Body of pancreas (tissue), 4 donors: ENCODE measurements around the gene TMOD2. TPM values are rescaled to one million over a fixed set of nuclear protein-coding genes. Genes with fewer than 3 reads are reported as not detected.

Experiments
- ATAC-seq: fragments of 150-250 bp; one replicate; pipeline ENCODE4 v1.9.1; 2016
- DNase-seq, 4 donors: peaks; one replicate each; pipeline ENCODE4 v3.0.0-alpha.2; 2019
- H3K27ac ChIP-seq, 4 donors: fragments of 200-600 bp; sonication (generic); 1 replicate in 3 of 4; 2 replicates in 1 of 4; pipeline versions ENCODE4 v1.5.1 to v1.6.1; 2016 to 2019; ENCODE audit warnings: mild to moderate bottlenecking in 1 of 4, mixed read lengths in 1 of 4, moderate library complexity in 1 of 4
- H3K27me3 ChIP-seq, 2 donors: fragments of 200-600 bp; sonication (generic); one replicate each; pipeline ENCODE4 v1.6.0; 2016; ENCODE audit warnings: mild to moderate bottlenecking in 1 of 2
- H3K36me3 ChIP-seq, 2 donors: fragments of 200-600 bp; sonication (generic); replicated peaks in 1 of 2; 2 replicates each; pipeline ENCODE4 v1.5.1; 2016; ENCODE audit warnings: low read depth in 2 of 2; ENCODE audit not compliant: insufficient read depth in 1 of 2
- H3K4me1 ChIP-seq: fragments of 200-600 bp; sonication (generic); one replicate; pipeline ENCODE4 v1.6.0; 2016
- H3K4me3 ChIP-seq, 2 donors: fragments of 200-600 bp; sonication (generic); 1 replicate in 1 of 2; 2 replicates in 1 of 2; pipeline ENCODE4 v1.5.1; 2016 to 2019
- H3K9me3 ChIP-seq, 3 donors: fragments of 200-600 bp; sonication (generic); 1 replicate in 2 of 3; 2 replicates in 1 of 3; pipeline ENCODE4 v1.5.1; 2016
- CTCF ChIP-seq, 7 experiments: fragments of 450-650 bp in 4 of 7; fragments of 200-600 bp in 3 of 7; sonication (generic) in 3 of 7; IDR thresholded peaks; one replicate each; pipeline ENCODE4 v1.5.1; 2016 to 2019; ENCODE audit warnings: antibody characterized with exemption in 7 of 7
- POLR2A ChIP-seq, 3 donors: fragments of 450-650 bp; IDR thresholded peaks; one replicate each; pipeline ENCODE4 v1.6.1; 2016; ENCODE audit warnings: antibody characterized with exemption in 3 of 3, mild to moderate bottlenecking in 2 of 3
- WGBS, 2 donors: methylation state at CpG; one replicate each; pipeline ENCODE4 v1.1.5; 2017; 5-methylcytosine and 5-hydroxymethylcytosine counted together
- intact Hi-C: fragments of 100-400 bp; cut with DNase I; formaldehyde crosslinking; loops from one replicate; pipeline ENCODE4 v1.15.1; 2023
- total RNA-seq, 2 donors: library from RNA; depleted of rRNA; stranded (reverse); fragments of >200 nt; gene quantifications; one replicate each; pipeline ENCODE4 v1.1.0, GENCODE V29; 2016

TMOD2 gene
- total RNA-seq, 2 donors from 2014 or later: 6.5 to 7.3 TPM

DNA sequence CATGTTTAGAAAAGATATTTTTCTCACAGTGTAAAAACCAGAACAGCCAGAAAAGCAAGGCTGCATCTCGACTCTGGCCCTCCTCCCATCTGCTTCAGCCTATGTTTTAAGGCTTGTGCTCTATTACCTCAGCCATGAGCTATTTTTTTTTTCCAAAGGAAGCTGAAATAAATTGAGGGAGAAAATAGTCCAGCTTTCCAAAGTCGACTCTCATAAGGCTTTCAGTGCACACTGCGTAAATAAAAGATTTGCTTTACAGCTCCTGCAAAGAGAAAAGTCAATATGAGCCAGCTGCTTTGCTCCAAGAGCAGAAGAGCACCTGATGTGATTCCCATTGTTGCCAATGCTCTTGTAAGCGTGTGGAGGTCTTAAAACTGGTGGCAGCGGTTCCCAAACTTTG lies 43.4 kb upstream of the TMOD2 start:
- Histone ChIP-seq H3K4me3 (no peak overlapping the region), H3K9me3 (no peaks in the 10 kb centered on the region), H3K36me3 (no peaks in the 10 kb centered on the region), H3K4me1 (peaks cover 24% of the 10 kb centered on the region), H3K27ac (peak overlapping the region; percentile 79 to 89 (median 81)), H3K27me3 (no peaks in the 10 kb centered on the region)
- intact Hi-C loops: no loop called here
- ATAC-seq (peak; percentile 89), DNase-seq (peak; percentile 29 to 69 (median 54))
- TF ChIP-seq CTCF (IDR thresholded peaks at IDR 0.05) (no peak), POLR2A (IDR thresholded peaks at IDR 0.05) (peak in 2 of 3 donors; percentile 48 to 53)
- WGBS, 2 donors: 25 to 33% methylated on average over 5 of the region's 5 CpGs

- H3K9me3 ChIP-seq: no peaks in the 10 kb centered on the region
- intact Hi-C loops: no loop called here
- no peak overlapping the region for H3K4me3 ChIP-seq
- H3K27ac ChIP-seq: peak overlapping the region; percentile 5 to 89 (median 80)
- no peak for DNase-seq
- 70 to 71% methylated on average over 5 of the region's 5 CpGs for WGBS, 2 donors
- H3K4me1 ChIP-seq: peaks cover 24% of the 10 kb centered on the region
- H3K27me3 ChIP-seq: no peaks in the 10 kb centered on the region
- H3K36me3 ChIP-seq: no peaks in the 10 kb centered on the region
- TF ChIP-seq CTCF (IDR thresholded peaks at IDR 0.05): no peak
- ATAC-seq: no peak
These were observed 42.4 kb upstream of the TMOD2 start for GRCh38 chr15:51709031-51709430.

DNA sequence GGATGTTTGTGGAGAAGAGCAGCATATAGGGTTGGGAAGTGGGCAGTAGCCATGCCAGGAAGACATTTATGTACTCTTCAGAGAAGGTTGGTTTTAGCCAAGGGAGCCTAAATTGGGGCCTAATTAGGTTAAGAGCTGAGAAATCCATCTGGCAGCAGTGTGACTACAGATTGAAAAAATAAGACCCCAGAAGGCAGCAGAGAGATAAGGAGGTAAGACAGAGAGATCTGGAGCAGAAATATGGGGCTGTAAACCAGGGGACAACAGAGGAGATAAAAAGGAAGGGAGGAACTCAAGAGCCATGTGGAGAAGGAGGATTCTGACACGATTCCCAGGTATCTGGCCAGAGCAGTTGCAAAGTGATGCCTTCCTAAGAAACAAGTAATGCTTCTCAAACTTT lies 37.2 kb upstream of the TMOD2 start:
- H3K36me3 ChIP-seq: no peaks in the 10 kb centered on the region
- whole genome bisulfite sequencing, 2 donors: 81 to 83% methylated on average over 1 of the region's 1 CpG
- no peaks in the 10 kb centered on the region for H3K27me3 ChIP-seq
- no peak for DNase-seq
- H3K4me3 ChIP-seq: no peak overlapping the region
- no peak for ATAC-seq
- intact Hi-C loops: no loop called here
- no peak overlapping the region for H3K27ac ChIP-seq
- H3K9me3 ChIP-seq: no peaks in the 10 kb centered on the region
- TF ChIP-seq POLR2A (IDR thresholded peaks at IDR 0.05) (no peak), CTCF (IDR thresholded peaks at IDR 0.05) (no peak)
- H3K4me1 ChIP-seq: peaks cover under 1% of the 10 kb centered on the region

GRCh38 chr15:51714911-51715310 lies 36.5 kb upstream of the TMOD2 start:
- TF ChIP-seq CTCF (IDR thresholded peaks at IDR 0.05): no peak
- TF ChIP-seq POLR2A (IDR thresholded peaks at IDR 0.05): no peak
- Histone ChIP-seq H3K4me3 (no peak overlapping the region), H3K4me1 (no peaks in the 10 kb centered on the region), H3K9me3 (no peaks in the 10 kb centered on the region), H3K27me3 (no peaks in the 10 kb centered on the region), H3K36me3 (no peaks in the 10 kb centered on the region), H3K27ac (no peak overlapping the region)
- DNase-seq: no peak
- intact Hi-C loops: no loop called here
- WGBS, 2 donors: 85 to 100% methylated on average over 1 of the region's 1 CpG
- ATAC-seq: no peak

GRCh38 chr15:51718219-51718618 lies 33.2 kb upstream of the TMOD2 start:
- H3K4me1 ChIP-seq: no peaks in the 10 kb centered on the region
- 61 to 62% methylated on average over 4 of the region's 4 CpGs for WGBS, 2 donors
- no peak overlapping the region for H3K27ac ChIP-seq
- intact Hi-C loops: no loop called here
- no peak for TF ChIP-seq POLR2A (IDR thresholded peaks at IDR 0.05)
- H3K4me3 ChIP-seq: no peak overlapping the region
- H3K9me3 ChIP-seq: no peaks in the 10 kb centered on the region
- H3K27me3 ChIP-seq: no peaks in the 10 kb centered on the region
- ATAC-seq (no peak), DNase-seq (no peak)
- H3K36me3 ChIP-seq: no peaks in the 10 kb centered on the region
